Measurements from ENCODE around the gene PHAX.
"Not testable (repeated sequence)": the region's sequence is repeated elsewhere in the genome, so short reads cannot be mapped to it uniquely, and the experiment has no call there.

The PHAX gene

GRCh38 chr5:126600631-126601511 is at the start of gene PHAX:
PHAX (plus strand) TSS chr5:126600947; CDS start chr5:126600963, 16 bp downstream.
- DNase-seq, result peak; percentile 15

GRCh38 chr5:126552614-126553013 is 48.1 kb upstream of the PHAX start:
- DNase-seq, result no peak

GRCh38 chr5:126555101-126555500 is 45.6 kb upstream of the PHAX start:
- not testable (repeated sequence) for DNase-seq

GRCh38 chr5:126561908-126562307 is 38.8 kb upstream of the PHAX start:
- DNase-seq, result no peak

- no peak for DNase-seq
These were observed 37.9 kb upstream of the PHAX start for GRCh38 chr5:126562823-126563222.

- no peak for DNase-seq
These were observed 32.5 kb upstream of the PHAX start for GRCh38 chr5:126568206-126568755.

GRCh38 chr5:126575644-126576043 is 25.1 kb upstream of the PHAX start:
- DNase-seq, result no peak

- DNase-seq, result no peak
These were observed 23.8 kb upstream of the PHAX start for GRCh38 chr5:126576974-126577373.

GRCh38 chr5:126577415-126577814 is 23.3 kb upstream of the PHAX start:
- no peak for DNase-seq

- DNase-seq, result no peak
These were observed 21.0 kb upstream of the PHAX start for GRCh38 chr5:126579716-126580115.

- DNase-seq, result no peak
These were observed 17.0 kb upstream of the PHAX start for GRCh38 chr5:126583761-126584160.

GRCh38 chr5:126587551-126588390 is 13.0 kb upstream of the PHAX start:
- no peak for DNase-seq

GRCh38 chr5:126589536-126590297 is 11.0 kb upstream of the PHAX start:
- no peak for DNase-seq

GRCh38 chr5:126591549-126591948 is 9.2 kb upstream of the PHAX start:
- DNase-seq, result no peak

- DNase-seq, result no peak
These were observed 5.8 kb upstream of the PHAX start, which contains the start of gene ALDH7A1 for GRCh38 chr5:126594748-126595485. ALDH7A1 (minus strand) TSS chr5:126595219; CDS start chr5:126595198, 21 bp downstream.

- DNase-seq, result no peak
These were observed 5.2 kb upstream of the PHAX start for GRCh38 chr5:126595486-126596083.

GRCh38 chr5:126597156-126597555 is 3.6 kb upstream of the PHAX start:
- DNase-seq, result no peak

- DNase-seq, result no peak
These were observed 1.2 kb upstream of the PHAX start for GRCh38 chr5:126599499-126599898.

GRCh38 chr5:126599971-126600630 is 646 bp upstream of the PHAX start:
- DNase-seq, result not testable (repeated sequence)

GRCh38 chr5:126603402-126603991 is 2.8 kb downstream of the PHAX start:
- no peak for DNase-seq
